HepG2 (cell line): Measurements from ENCODE around the gene PYGO1. TPM values are rescaled to one million over a fixed set of nuclear protein-coding genes. Genes with fewer than 3 reads are reported as not detected.

Source experiments
- ARID2 ChIP-seq: sonication (generic); formaldehyde crosslinking; IDR thresholded peaks from 2 replicates; pipeline ENCODE4 v1.8.1; 2022; ENCODE audit warnings: mild to moderate bottlenecking, missing genetic modification reagents, borderline replicate concordance
- ATF7-NPFF ChIP-seq: sonication (generic); formaldehyde crosslinking; IDR thresholded peaks from 2 replicates; pipeline ENCODE4 v1.8.1; 2023; ENCODE audit warnings: mild to moderate bottlenecking, low read depth, missing genetic modification reagents, moderate library complexity
- BORCS8-MEF2B ChIP-seq: sonication (generic); formaldehyde crosslinking; IDR thresholded peaks from 2 replicates; pipeline ENCODE4 v1.8.0; 2022; ENCODE audit warnings: mild to moderate bottlenecking, missing genetic modification reagents
- FOXK1 ChIP-seq: sonication (generic); formaldehyde crosslinking; IDR thresholded peaks from 2 replicates; pipeline ENCODE4 v1.4.0; 2020; ENCODE audit warnings: low read depth, missing genetic modification reagents, borderline replicate concordance
- GABPA ChIP-seq, 2 experiments: IDR thresholded peaks; 2 replicates each; pipeline ENCODE4 v1.6.1; 2011 to 2016; ENCODE audit warnings: low read depth in 2 of 2, low read length in 1 of 2, missing biosample characterization in 1 of 2, missing genetic modification characterization in 1 of 2
- HMGA1 ChIP-seq: sonication (generic); formaldehyde crosslinking; conservative IDR thresholded peaks from 2 replicates; pipeline ENCODE4 v1.4.0; 2020; ENCODE audit warnings: missing genetic modification reagents
- IKZF1 ChIP-seq: fragments of 450-650 bp; IDR thresholded peaks from 2 replicates; pipeline ENCODE4 v1.7.1; 2016
- MED1 ChIP-seq: sonication (generic); formaldehyde crosslinking; IDR thresholded peaks from 2 replicates; pipeline ENCODE4 v1.4.0; 2020; ENCODE audit warnings: missing genetic modification reagents
- POLR2G ChIP-seq: fragments of 200-400 bp; formaldehyde crosslinking; IDR thresholded peaks from 2 replicates; pipeline ENCODE4 v1.6.1; 2018; ENCODE audit warnings: mild to moderate bottlenecking, low read depth, low read length, moderate library complexity
- SP5 ChIP-seq: IDR thresholded peaks from 2 replicates; pipeline ENCODE4 v1.6.1; 2016; ENCODE audit warnings: low read depth, borderline replicate concordance
- SRF ChIP-seq: IDR thresholded peaks from 2 replicates; pipeline ENCODE4 v1.6.1; 2011; ENCODE audit warnings: mild to moderate bottlenecking, low read depth, low read length, moderate library complexity
- TBL1XR1 ChIP-seq: fragments of 150-350 bp; IDR thresholded peaks from 2 replicates; pipeline ENCODE4 v1.6.1; 2014; ENCODE audit warnings: borderline replicate concordance, low read length; ENCODE audit not compliant: partially characterized antibody
- YEATS2 ChIP-seq: sonication (generic); formaldehyde crosslinking; IDR thresholded peaks from 2 replicates; pipeline ENCODE4 v1.4.0; 2020; ENCODE audit warnings: missing genetic modification reagents, borderline replicate concordance
- ZBTB21 ChIP-seq: sonication (generic); formaldehyde crosslinking; IDR thresholded peaks from 2 replicates; pipeline ENCODE4 v1.4.0; 2020; ENCODE audit warnings: missing genetic modification reagents
- ZFP36 ChIP-seq: fragments of 150-350 bp; IDR thresholded peaks from 2 replicates; pipeline ENCODE4 v1.6.1; 2018; ENCODE audit warnings: borderline replicate concordance, low read length, low read depth; ENCODE audit not compliant: partially characterized antibody
- ZFP37 ChIP-seq: sonication (generic); formaldehyde crosslinking; IDR thresholded peaks from 2 replicates; pipeline ENCODE4 v1.4.0; 2020; ENCODE audit warnings: missing genetic modification reagents, borderline replicate concordance
- ZNF333 ChIP-seq: sonication (generic); formaldehyde crosslinking; IDR thresholded peaks from 2 replicates; pipeline ENCODE4 v1.4.0; 2020; ENCODE audit warnings: mild to moderate bottlenecking, missing genetic modification reagents, borderline replicate concordance
- ZNF569 ChIP-seq: sonication (generic); formaldehyde crosslinking; IDR thresholded peaks from 2 replicates; pipeline ENCODE4 v1.5.0; 2020; ENCODE audit warnings: mild to moderate bottlenecking, missing genetic modification reagents, moderate library complexity, borderline replicate concordance
- ZNF607 ChIP-seq: sonication (generic); formaldehyde crosslinking; IDR thresholded peaks from 2 replicates; pipeline ENCODE4 v1.5.1; 2020; ENCODE audit warnings: missing genetic modification reagents, mild to moderate bottlenecking, borderline replicate concordance
- ZNF746 ChIP-seq: sonication (generic); formaldehyde crosslinking; IDR thresholded peaks from 2 replicates; pipeline ENCODE4 v1.8.0; 2022; ENCODE audit warnings: mild to moderate bottlenecking, missing genetic modification reagents
- ZNF75D ChIP-seq: sonication (generic); formaldehyde crosslinking; IDR thresholded peaks from 2 replicates; pipeline ENCODE4 v1.8.1; 2023; ENCODE audit warnings: missing genetic modification reagents, mild to moderate bottlenecking, borderline replicate concordance
- polyA plus RNA-seq, 8 experiments: library from polyadenylated mRNA; depleted of rRNA in 3 of 8; stranded (reverse) in 7 of 8; unstranded in 1 of 8; fragments of >200 nt; fragmentation: Illumina TruSeq in 4 of 8; extraction: Trizol in 4 of 8; gene quantifications; 2 replicates each; pipeline versions ENCODE4 v1.2.1 to v1.2.3, GENCODE V29; 2011 to 2016; ENCODE audit warnings: low read depth in 4 of 8, missing spikeins in 1 of 8, mixed read lengths in 1 of 8; ENCODE audit not compliant: insufficient read depth in 1 of 8
- total RNA-seq, 5 experiments: library from RNA; depleted of rRNA; stranded (reverse); fragments of >200 nt; fragmentation: Illumina TruSeq; extraction: Trizol; gene quantifications; 2 replicates each; pipeline ENCODE4 v1.2.3, GENCODE V29; 2016; ENCODE audit warnings: low read depth in 1 of 5
- TF ChIP-seq, protein P1 (sequence below): sonication (generic); formaldehyde crosslinking; IDR thresholded peaks from 2 replicates; pipeline ENCODE4 v1.4.0; 2020; ENCODE audit warnings: missing genetic modification reagents
- TF ChIP-seq, protein P2 (sequence below): sonication (generic); formaldehyde crosslinking; IDR thresholded peaks from 2 replicates; pipeline ENCODE4 v1.9.0; 2021; ENCODE audit warnings: missing genetic modification reagents, borderline replicate concordance
- TF ChIP-seq, protein P3 (sequence below): sonication (generic); formaldehyde crosslinking; IDR thresholded peaks from 2 replicates; pipeline ENCODE4 v1.5.1; 2020; ENCODE audit warnings: missing genetic modification reagents, mild to moderate bottlenecking, borderline replicate concordance

PYGO1 gene
- total and polyA plus RNA-seq, 2 of the 13 experiments (the other 11 are each of a cell fraction or from before 2014, with no cell fraction given): 1.1 to 1.8 TPM

DNA sequence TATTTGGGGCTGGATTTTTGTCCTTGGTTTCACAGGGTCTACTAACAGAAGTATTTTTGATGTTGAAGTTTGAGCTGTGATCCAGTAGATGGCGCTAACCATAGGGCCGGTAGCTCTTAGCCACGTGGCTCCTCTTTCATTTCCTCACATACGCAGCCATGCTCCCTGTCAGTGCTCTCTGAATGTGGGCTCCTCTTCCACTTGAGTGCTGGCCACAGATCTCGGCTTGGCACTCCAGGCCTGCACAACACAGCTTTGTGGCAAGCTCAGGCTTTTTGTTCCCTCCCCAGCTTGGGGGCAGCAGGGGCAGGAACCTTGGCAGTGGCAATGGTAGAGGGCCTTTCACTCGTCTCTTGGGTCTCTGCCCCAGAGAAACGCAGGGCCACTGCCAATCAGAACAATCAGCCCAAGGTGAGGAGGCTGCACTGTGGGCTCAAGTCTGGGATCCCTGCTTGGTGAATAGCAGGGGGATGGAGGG lies 61.5 kb downstream of the PYGO1 start (continued):
- TF ChIP-seq HMGA1 (CRISPR knock-in tag) (no peak), ARID2 (0 out of 2 replicates have a peak, but pooled peaks have one; percentile 45), FOXK1 (CRISPR knock-in tag) (peak; percentile 34; the same call in 1 of the 2 replicates), TBL1XR1 (no peak), ZBTB21 (CRISPR knock-in tag) (no peak), POLR2G (no peak), IKZF1 (no peak), ZNF333 (CRISPR knock-in tag) (no peak), BORCS8-MEF2B (peak; percentile 80), YEATS2 (CRISPR knock-in tag) (no peak), ZFP37 (no peak), ZNF569 (CRISPR knock-in tag) (no peak), GABPA (IDR thresholded peaks at IDR 0.05; ENCODE audit: low read depth, low read length) (no peak), GABPA (CRISPR knock-in tag; IDR thresholded peaks at IDR 0.05; ENCODE audit: low read depth) (no peak), ZNF607 (CRISPR knock-in tag) (no peak), ZNF75D (CRISPR knock-in tag) (no peak), ZFP36 (no peak), ATF7-NPFF (no peak), SP5 (CRISPR knock-in tag) (no peak), MED1 (CRISPR knock-in tag) (peak; percentile 41; the same call in 1 of the 2 replicates), ZNF746 (CRISPR knock-in tag) (0 out of 2 replicates have a peak, but pooled peaks have one; percentile 43), SRF (no peak)
- TF ChIP-seq, protein P1, sequence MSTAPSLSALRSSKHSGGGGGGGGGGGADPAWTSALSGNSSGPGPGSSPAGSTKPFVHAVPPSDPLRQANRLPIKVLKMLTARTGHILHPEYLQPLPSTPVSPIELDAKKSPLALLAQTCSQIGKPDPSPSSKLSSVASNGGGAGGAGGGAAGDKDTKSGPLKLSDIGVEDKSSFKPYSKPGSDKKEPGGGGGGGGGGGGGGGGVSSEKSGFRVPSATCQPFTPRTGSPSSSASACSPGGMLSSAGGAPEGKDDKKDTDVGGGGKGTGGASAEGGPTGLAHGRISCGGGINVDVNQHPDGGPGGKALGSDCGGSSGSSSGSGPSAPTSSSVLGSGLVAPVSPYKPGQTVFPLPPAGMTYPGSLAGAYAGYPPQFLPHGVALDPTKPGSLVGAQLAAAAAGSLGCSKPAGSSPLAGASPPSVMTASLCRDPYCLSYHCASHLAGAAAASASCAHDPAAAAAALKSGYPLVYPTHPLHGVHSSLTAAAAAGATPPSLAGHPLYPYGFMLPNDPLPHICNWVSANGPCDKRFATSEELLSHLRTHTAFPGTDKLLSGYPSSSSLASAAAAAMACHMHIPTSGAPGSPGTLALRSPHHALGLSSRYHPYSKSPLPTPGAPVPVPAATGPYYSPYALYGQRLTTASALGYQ (CRISPR knock-in tag): no peak
- TF ChIP-seq, protein P2, sequence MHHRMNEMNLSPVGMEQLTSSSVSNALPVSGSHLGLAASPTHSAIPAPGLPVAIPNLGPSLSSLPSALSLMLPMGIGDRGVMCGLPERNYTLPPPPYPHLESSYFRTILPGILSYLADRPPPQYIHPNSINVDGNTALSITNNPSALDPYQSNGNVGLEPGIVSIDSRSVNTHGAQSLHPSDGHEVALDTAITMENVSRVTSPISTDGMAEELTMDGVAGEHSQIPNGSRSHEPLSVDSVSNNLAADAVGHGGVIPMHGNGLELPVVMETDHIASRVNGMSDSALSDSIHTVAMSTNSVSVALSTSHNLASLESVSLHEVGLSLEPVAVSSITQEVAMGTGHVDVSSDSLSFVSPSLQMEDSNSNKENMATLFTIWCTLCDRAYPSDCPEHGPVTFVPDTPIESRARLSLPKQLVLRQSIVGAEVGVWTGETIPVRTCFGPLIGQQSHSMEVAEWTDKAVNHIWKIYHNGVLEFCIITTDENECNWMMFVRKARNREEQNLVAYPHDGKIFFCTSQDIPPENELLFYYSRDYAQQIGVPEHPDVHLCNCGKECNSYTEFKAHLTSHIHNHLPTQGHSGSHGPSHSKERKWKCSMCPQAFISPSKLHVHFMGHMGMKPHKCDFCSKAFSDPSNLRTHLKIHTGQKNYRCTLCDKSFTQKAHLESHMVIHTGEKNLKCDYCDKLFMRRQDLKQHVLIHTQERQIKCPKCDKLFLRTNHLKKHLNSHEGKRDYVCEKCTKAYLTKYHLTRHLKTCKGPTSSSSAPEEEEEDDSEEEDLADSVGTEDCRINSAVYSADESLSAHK: no peak
- TF ChIP-seq, protein P3, sequence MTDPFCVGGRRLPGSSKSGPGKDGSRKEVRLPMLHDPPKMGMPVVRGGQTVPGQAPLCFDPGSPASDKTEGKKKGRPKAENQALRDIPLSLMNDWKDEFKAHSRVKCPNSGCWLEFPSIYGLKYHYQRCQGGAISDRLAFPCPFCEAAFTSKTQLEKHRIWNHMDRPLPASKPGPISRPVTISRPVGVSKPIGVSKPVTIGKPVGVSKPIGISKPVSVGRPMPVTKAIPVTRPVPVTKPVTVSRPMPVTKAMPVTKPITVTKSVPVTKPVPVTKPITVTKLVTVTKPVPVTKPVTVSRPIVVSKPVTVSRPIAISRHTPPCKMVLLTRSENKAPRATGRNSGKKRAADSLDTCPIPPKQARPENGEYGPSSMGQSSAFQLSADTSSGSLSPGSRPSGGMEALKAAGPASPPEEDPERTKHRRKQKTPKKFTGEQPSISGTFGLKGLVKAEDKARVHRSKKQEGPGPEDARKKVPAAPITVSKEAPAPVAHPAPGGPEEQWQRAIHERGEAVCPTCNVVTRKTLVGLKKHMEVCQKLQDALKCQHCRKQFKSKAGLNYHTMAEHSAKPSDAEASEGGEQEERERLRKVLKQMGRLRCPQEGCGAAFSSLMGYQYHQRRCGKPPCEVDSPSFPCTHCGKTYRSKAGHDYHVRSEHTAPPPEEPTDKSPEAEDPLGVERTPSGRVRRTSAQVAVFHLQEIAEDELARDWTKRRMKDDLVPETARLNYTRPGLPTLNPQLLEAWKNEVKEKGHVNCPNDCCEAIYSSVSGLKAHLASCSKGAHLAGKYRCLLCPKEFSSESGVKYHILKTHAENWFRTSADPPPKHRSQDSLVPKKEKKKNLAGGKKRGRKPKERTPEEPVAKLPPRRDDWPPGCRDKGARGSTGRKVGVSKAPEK: no peak
